Gastrocnemius medialis (tissue), 4 donors: ENCODE data around the gene ABCF2. TPM values are rescaled to one million over a fixed set of nuclear protein-coding genes. Genes with fewer than 3 reads are reported as not detected.
A peak's percentile ranks its signal among the peaks of the same experiment; 100 is the strongest.

Experiments
- ATAC-seq, 2 donors: fragments of 150-250 bp; one replicate each; pipeline ENCODE4 v1.9.1; 2016
- DNase-seq, 2 donors: peaks; one replicate each; pipeline ENCODE4 v3.0.0-alpha.2; 2019
- H3K27ac ChIP-seq, 4 donors: fragments of 200-600 bp; sonication (generic); 1 replicate in 1 of 4; 2 replicates in 3 of 4; pipeline ENCODE4 v1.5.1; 2016 to 2018; ENCODE audit warnings: mild to moderate bottlenecking in 2 of 4, moderate library complexity in 1 of 4
- H3K27me3 ChIP-seq, 3 donors: fragments of 200-600 bp; sonication (generic) in 2 of 3; 1 replicate in 1 of 3; 2 replicates in 2 of 3; pipeline versions ENCODE4 v1.5.1 to v1.6.0; 2016 to 2019; ENCODE audit warnings: mild to moderate bottlenecking in 1 of 3, moderate library complexity in 1 of 3
- H3K36me3 ChIP-seq, 2 donors: fragments of 200-600 bp; sonication (generic) in 1 of 2; one replicate each; pipeline ENCODE4 v1.5.1; 2017 to 2018
- H3K4me1 ChIP-seq, 2 donors: fragments of 200-600 bp; sonication (generic) in 1 of 2; one replicate each; pipeline ENCODE4 v1.5.1; 2016 to 2017; ENCODE audit warnings: mild to moderate bottlenecking in 2 of 2
- H3K4me3 ChIP-seq, 4 donors: fragments of 200-600 bp; sonication (generic) in 3 of 4; 1 replicate in 1 of 4; 2 replicates in 3 of 4; pipeline ENCODE4 v1.5.1; 2016 to 2019; ENCODE audit warnings: mild to moderate bottlenecking in 2 of 4
- H3K9me3 ChIP-seq, 3 donors: fragments of 200-600 bp; sonication (generic) in 2 of 3; 1 replicate in 1 of 3; 2 replicates in 2 of 3; pipeline ENCODE4 v1.5.1; 2016 to 2019
- POLR2A ChIP-seq, 2 donors: fragments of 450-650 bp; IDR thresholded peaks; one replicate each; pipeline ENCODE4 v1.6.1; 2017; ENCODE audit warnings: antibody characterized with exemption in 2 of 2, mild to moderate bottlenecking in 2 of 2, moderate library complexity in 2 of 2
- in situ Hi-C, 4 donors: fragments of 200-750 bp; cut with MboI; loops; one replicate each; pipeline versions ENCODE4 v1.15.0 to v1.8.0; 2017; ENCODE audit warnings: low sequenced_read_pairs in 4 of 4
- intact Hi-C: fragments of 100-400 bp; cut with DNase I; formaldehyde crosslinking; loops from one replicate; pipeline ENCODE4 v1.15.1; 2023; ENCODE audit warnings: low total_unique reads
- total RNA-seq, 4 donors: library from RNA; depleted of rRNA; stranded (reverse); fragments of >200 nt; gene quantifications; one replicate each; pipeline versions ENCODE4 v1.1.0 to v1.2.3, GENCODE V29; 2016
- TF ChIP-seq, protein P1 (sequence below), 5 experiments: fragments of 450-650 bp in 3 of 5; fragments of 200-600 bp in 2 of 5; sonication (generic) in 2 of 5; IDR thresholded peaks in 4 of 5; conservative IDR thresholded peaks in 1 of 5; 1 replicate in 4 of 5; 2 replicates in 1 of 5; pipeline ENCODE4 v1.5.1; 2016 to 2019; ENCODE audit warnings: antibody characterized with exemption in 5 of 5, mild to moderate bottlenecking in 3 of 5, moderate library complexity in 3 of 5

Gene ABCF2
- total RNA-seq, 4 donors from 2014 or later = 73.3 to 119 (median 96.3) TPM

GRCh38 chr7:151240942-151241754 is 14.1 kb upstream of the ABCF2 start:
- no peak for DNase-seq
- ATAC-seq = no peak
- no peak overlapping the region for H3K4me3 ChIP-seq
- in situ Hi-C loops (no loop called here), intact Hi-C loops (loop anchor here (10.0 kb wide), 1 partner anchor 876 kb away; the partner anchor contains the start of gene REPIN1)
- peaks cover 0 to 67% of the 10 kb centered on the region in 2 donors for H3K36me3 ChIP-seq
- H3K27ac ChIP-seq = peak overlapping the region; percentile 5 to 99 (median 55)
- no peaks in the 10 kb centered on the region for H3K27me3 ChIP-seq
- no peaks in the 10 kb centered on the region for H3K9me3 ChIP-seq
- TF ChIP-seq POLR2A (IDR thresholded peaks at IDR 0.05) = no peak
- TF ChIP-seq, protein P1, sequence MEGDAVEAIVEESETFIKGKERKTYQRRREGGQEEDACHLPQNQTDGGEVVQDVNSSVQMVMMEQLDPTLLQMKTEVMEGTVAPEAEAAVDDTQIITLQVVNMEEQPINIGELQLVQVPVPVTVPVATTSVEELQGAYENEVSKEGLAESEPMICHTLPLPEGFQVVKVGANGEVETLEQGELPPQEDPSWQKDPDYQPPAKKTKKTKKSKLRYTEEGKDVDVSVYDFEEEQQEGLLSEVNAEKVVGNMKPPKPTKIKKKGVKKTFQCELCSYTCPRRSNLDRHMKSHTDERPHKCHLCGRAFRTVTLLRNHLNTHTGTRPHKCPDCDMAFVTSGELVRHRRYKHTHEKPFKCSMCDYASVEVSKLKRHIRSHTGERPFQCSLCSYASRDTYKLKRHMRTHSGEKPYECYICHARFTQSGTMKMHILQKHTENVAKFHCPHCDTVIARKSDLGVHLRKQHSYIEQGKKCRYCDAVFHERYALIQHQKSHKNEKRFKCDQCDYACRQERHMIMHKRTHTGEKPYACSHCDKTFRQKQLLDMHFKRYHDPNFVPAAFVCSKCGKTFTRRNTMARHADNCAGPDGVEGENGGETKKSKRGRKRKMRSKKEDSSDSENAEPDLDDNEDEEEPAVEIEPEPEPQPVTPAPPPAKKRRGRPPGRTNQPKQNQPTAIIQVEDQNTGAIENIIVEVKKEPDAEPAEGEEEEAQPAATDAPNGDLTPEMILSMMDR (IDR thresholded peaks at IDR 0.05 in 4 of 5, conservative IDR thresholded peaks at IDR 0.05 in 1 of 5) = no peak
- H3K4me1 ChIP-seq = peaks cover 41 to 43% of the 10 kb centered on the region in 2 donors

GRCh38 chr7:151240536-151240935 is 13.5 kb upstream of the ABCF2 start:
- H3K27ac ChIP-seq = peak overlapping the region; percentile 5 to 99 (median 55)
- intact Hi-C loops = loop anchor here (10.0 kb wide), 1 partner anchor 876 kb away; the partner anchor contains the start of gene REPIN1
- TF ChIP-seq, protein P1 (IDR thresholded peaks at IDR 0.05 in 4 of 5, conservative IDR thresholded peaks at IDR 0.05 in 1 of 5) = no peak
- TF ChIP-seq POLR2A (IDR thresholded peaks at IDR 0.05) = no peak
- no peaks in the 10 kb centered on the region for H3K9me3 ChIP-seq
- in situ Hi-C loops = no loop called here
- peaks cover 0 to 73% of the 10 kb centered on the region in 2 donors for H3K36me3 ChIP-seq
- peaks cover 35 to 39% of the 10 kb centered on the region in 2 donors for H3K4me1 ChIP-seq
- no peaks in the 10 kb centered on the region for H3K27me3 ChIP-seq
- DNase-seq (no peak), ATAC-seq (no peak)
- H3K4me3 ChIP-seq = no peak overlapping the region

DNA sequence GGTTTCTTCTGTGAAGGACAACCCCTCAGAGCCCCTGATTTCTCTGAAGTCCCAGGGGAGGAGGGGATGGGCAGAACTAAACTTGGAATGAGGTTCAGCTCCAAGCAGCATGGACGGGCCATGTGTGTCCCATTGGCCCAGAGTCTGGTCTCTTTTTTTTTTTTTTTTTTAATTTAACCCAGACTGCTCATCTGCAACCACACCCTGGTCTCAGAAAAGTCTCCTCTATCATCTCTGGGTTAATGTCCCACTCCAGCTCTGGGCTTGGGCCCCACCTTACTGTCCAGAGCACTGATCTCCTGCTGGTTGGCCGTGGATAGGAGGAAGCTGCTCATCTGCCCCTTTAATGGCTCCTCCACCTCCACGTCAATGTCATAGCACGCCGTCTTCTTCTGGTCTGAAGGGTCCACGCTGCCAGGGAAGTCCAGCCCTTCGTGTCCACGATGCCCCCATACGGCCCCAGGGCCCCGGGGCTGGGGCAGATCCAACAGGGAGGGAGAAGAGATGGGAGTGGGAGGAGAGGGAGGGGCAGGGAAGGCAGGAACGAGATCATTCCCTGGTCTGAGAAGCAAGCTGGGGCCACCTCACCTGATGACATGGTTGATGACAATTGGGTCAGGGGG is 12.9 kb upstream of the ABCF2 start:
- DNase-seq (no peak), ATAC-seq (no peak)
- H3K27ac ChIP-seq = peak overlapping the region in 3 of 4 donors; percentile 45 to 99 (median 65)
- no peak overlapping the region for H3K4me3 ChIP-seq
- intact Hi-C loops (loop anchor here (10.0 kb wide), 1 partner anchor 875 kb away; the partner anchor contains the start of gene REPIN1), in situ Hi-C loops (no loop called here)
- peaks cover 31 to 34% of the 10 kb centered on the region in 2 donors for H3K4me1 ChIP-seq
- TF ChIP-seq, protein P1 (IDR thresholded peaks at IDR 0.05 in 4 of 5, conservative IDR thresholded peaks at IDR 0.05 in 1 of 5) = no peak
- TF ChIP-seq POLR2A (IDR thresholded peaks at IDR 0.05) = no peak
- no peaks in the 10 kb centered on the region for H3K27me3 ChIP-seq
- H3K36me3 ChIP-seq = peaks cover 0 to 79% of the 10 kb centered on the region in 2 donors
- H3K9me3 ChIP-seq = no peaks in the 10 kb centered on the region

GRCh38 chr7:151238924-151239836 is 12.2 kb upstream of the ABCF2 start:
- peaks cover 23 to 27% of the 10 kb centered on the region in 2 donors for H3K4me1 ChIP-seq
- H3K27me3 ChIP-seq = no peaks in the 10 kb centered on the region
- intact Hi-C loops (no loop called here), in situ Hi-C loops (no loop called here)
- peaks cover 0 to 83% of the 10 kb centered on the region in 2 donors for H3K36me3 ChIP-seq
- no peak overlapping the region for H3K4me3 ChIP-seq
- peak overlapping the region in 1 of 4 donors; percentile 80 for H3K27ac ChIP-seq
- TF ChIP-seq, protein P1 (IDR thresholded peaks at IDR 0.05 in 4 of 5, conservative IDR thresholded peaks at IDR 0.05 in 1 of 5) = no peak
- TF ChIP-seq POLR2A (IDR thresholded peaks at IDR 0.05) = no peak
- ATAC-seq (no peak), DNase-seq (no peak)
- H3K9me3 ChIP-seq = no peaks in the 10 kb centered on the region
